Suppressor macrophage treated with lipopolysaccharide for 1 hour (primary cell): Measurements from ENCODE around the gene FAM13A.
A peak's percentile ranks its signal among the peaks of the same experiment; 100 is the strongest.
"Not testable (repeated sequence)": the region's sequence is repeated elsewhere in the genome, so short reads cannot be mapped to it uniquely, and the experiment has no call there.

Source experiments
- DNase-seq, 3 donors: peaks; one replicate each; pipeline ENCODE4 v3.0.0-alpha.2; 2020 to 2022

The FAM13A gene

GRCh38 chr4:88892646-88893045, 164.3 kb downstream of the FAM13A start:
- no peak for DNase-seq

- no peak for DNase-seq
These were observed 165.3 kb downstream of the FAM13A start for GRCh38 chr4:88891636-88892035.

GRCh38 chr4:88887409-88887808, 169.6 kb downstream of the FAM13A start:
- not testable (repeated sequence) for DNase-seq

GRCh38 chr4:88881227-88881569, 175.8 kb downstream of the FAM13A start:
- no peak for DNase-seq

GRCh38 chr4:88880501-88881226, 176.3 kb downstream of the FAM13A start:
- no peak for DNase-seq

GRCh38 chr4:88879991-88880390, 177.0 kb downstream of the FAM13A start:
- DNase-seq = no peak

- DNase-seq = no peak
These were observed 178.3 kb downstream of the FAM13A start for GRCh38 chr4:88878642-88879041.

- no peak for DNase-seq
These were observed 186.6 kb downstream of the FAM13A start for GRCh38 chr4:88870428-88870827.

GRCh38 chr4:88868510-88868909, 188.5 kb downstream of the FAM13A start:
- no peak for DNase-seq

- no peak for DNase-seq
These were observed 190.0 kb downstream of the FAM13A start for GRCh38 chr4:88866862-88867550.

GRCh38 chr4:88865466-88865865, 191.5 kb downstream of the FAM13A start:
- no peak for DNase-seq

GRCh38 chr4:88865046-88865445, 191.9 kb downstream of the FAM13A start:
- DNase-seq = peak in 2 of 3 donors; percentile 48 to 55

GRCh38 chr4:88860586-88860985, 196.4 kb downstream of the FAM13A start:
- DNase-seq = no peak

- DNase-seq = peak in 2 of 3 donors; percentile 11 to 55
These were observed 197.7 kb downstream of the FAM13A start for GRCh38 chr4:88859191-88859812.

- DNase-seq = peak; percentile 71 to 92 (median 89)
These were observed 198.2 kb downstream of the FAM13A start for GRCh38 chr4:88858752-88859151.

- peak; percentile 19 to 38 (median 31) for DNase-seq
These were observed 199.4 kb downstream of the FAM13A start for GRCh38 chr4:88857588-88857987.

- no peak for DNase-seq
These were observed 202.5 kb downstream of the FAM13A start for GRCh38 chr4:88854481-88854880.

- DNase-seq = not testable (repeated sequence)
These were observed 203.4 kb downstream of the FAM13A start for GRCh38 chr4:88853583-88853982.

- peak; percentile 27 to 65 (median 49) for DNase-seq
These were observed 210.7 kb downstream of the FAM13A start for GRCh38 chr4:88846206-88846790.

GRCh38 chr4:88843067-88843685, 213.8 kb downstream of the FAM13A start:
- DNase-seq = no peak

GRCh38 chr4:88841635-88842034, 215.3 kb downstream of the FAM13A start:
- DNase-seq = no peak

GRCh38 chr4:88836216-88836615, 220.8 kb downstream of the FAM13A start:
- DNase-seq = no peak

- DNase-seq = no peak
These were observed 226.0 kb downstream of the FAM13A start for GRCh38 chr4:88831031-88831430.
